ENCODE data around the gene CPXM2.

CPXM2 gene

DNA sequence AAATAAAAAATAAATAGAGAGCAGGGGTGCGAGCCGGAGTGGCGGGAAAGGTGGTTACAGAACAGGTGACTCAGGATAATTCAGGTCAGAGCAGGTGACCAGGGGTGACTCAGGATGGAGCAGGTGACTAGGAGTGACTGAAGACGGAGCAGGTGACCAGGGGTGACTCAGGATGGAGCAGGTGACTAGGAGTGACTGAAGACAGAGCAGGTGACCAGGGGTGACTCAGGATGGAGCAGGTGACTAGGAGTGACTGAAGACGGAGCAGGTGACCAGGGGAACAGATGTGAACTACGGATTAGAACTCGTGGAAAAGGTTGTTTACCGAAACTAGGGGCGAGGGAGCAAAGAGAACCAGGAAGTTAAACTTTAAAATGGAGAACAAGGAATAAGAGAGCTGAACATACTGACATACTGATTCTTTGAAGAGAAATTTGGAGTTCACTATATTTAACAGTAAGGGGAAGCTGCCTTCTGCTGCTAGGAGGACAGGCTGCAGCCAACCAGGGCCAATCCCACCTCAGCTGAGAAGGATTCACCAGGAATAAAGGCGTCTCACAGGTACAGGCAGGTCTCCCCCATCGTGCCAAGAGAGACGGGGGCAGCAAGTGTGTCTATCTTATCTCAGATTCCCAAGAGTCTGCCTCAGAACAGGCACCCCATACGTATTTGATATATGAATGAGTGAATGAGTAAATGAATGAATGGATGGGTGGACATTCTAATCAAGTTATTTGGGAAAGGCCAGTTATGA, 101.3 kb downstream of the CPXM2 start:
- H3K36me3 ChIP-seq (ENCODE audit: control insufficient read depth in 2 of 2, insufficient read depth in 2 of 2, low read length in 2 of 2) = no peaks in the 10 kb centered on the region
- H3K9me3 ChIP-seq (ENCODE audit: control insufficient read depth in 2 of 2, low read length in 2 of 2) = no peaks in the 10 kb centered on the region
- no peaks in the 10 kb centered on the region for H3K27me3 ChIP-seq (ENCODE audit: control insufficient read depth in 2 of 2, insufficient read depth in 2 of 2, low read length in 2 of 2)
- H3K4me3 ChIP-seq (ENCODE audit: low read length in 2 of 2) = no peak overlapping the region
- H3K9ac ChIP-seq (ENCODE audit: low read depth in 1 of 2, low read length in 2 of 2) = no peak overlapping the region
- no peaks in the 10 kb centered on the region for H3K4me1 ChIP-seq (ENCODE audit: control insufficient read depth in 2 of 2, insufficient read depth in 2 of 2, low read length in 2 of 2)
- no peak overlapping the region for H3K27ac ChIP-seq (ENCODE audit: low read depth in 2 of 2, low read length in 2 of 2)

- H3K27me3 ChIP-seq (ENCODE audit: control insufficient read depth in 2 of 2, insufficient read depth in 2 of 2, low read length in 2 of 2) = no peaks in the 10 kb centered on the region
- H3K9me3 ChIP-seq (ENCODE audit: control insufficient read depth in 2 of 2, low read length in 2 of 2) = no peaks in the 10 kb centered on the region
- H3K27ac ChIP-seq (ENCODE audit: low read depth in 2 of 2, low read length in 2 of 2) = no peak overlapping the region
- no peak overlapping the region for H3K4me3 ChIP-seq (ENCODE audit: low read length in 2 of 2)
- H3K36me3 ChIP-seq (ENCODE audit: control insufficient read depth in 2 of 2, insufficient read depth in 2 of 2, low read length in 2 of 2) = no peaks in the 10 kb centered on the region
- no peak overlapping the region for H3K9ac ChIP-seq (ENCODE audit: low read depth in 1 of 2, low read length in 2 of 2)
- no peaks in the 10 kb centered on the region for H3K4me1 ChIP-seq (ENCODE audit: control insufficient read depth in 2 of 2, insufficient read depth in 2 of 2, low read length in 2 of 2)
Measured at GRCh38 chr10:123788981-123789380, 102.6 kb downstream of the CPXM2 start.

- Histone ChIP-seq H3K9ac (ENCODE audit: low read depth in 1 of 2, low read length in 2 of 2) (no peak overlapping the region), H3K36me3 (ENCODE audit: control insufficient read depth in 2 of 2, insufficient read depth in 2 of 2, low read length in 2 of 2) (no peaks in the 10 kb centered on the region), H3K9me3 (ENCODE audit: control insufficient read depth in 2 of 2, low read length in 2 of 2) (no peaks in the 10 kb centered on the region)
Measured at GRCh38 chr10:123787566-123787965, 104.0 kb downstream of the CPXM2 start.

DNA sequence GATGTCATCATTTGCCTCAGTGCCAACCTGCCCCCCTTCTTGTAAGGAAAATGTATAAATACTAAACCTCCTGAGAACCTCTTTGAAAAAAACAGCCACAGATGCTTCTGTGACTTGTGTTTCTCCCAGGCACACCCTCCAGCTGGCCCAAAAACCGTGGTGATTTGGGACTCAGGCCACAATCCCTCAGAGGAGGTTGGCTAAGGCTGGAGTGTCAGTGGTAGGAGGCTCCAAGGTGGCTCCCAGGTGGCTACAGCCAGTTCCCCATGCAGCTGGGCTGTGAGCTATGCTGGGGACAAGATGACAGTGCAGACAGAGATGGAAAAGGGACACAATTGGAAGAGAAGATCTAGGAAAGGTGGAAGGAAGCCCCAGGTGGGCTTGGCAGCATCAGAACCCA, 104.7 kb downstream of the CPXM2 start:
- Histone ChIP-seq H3K4me3 (ENCODE audit: low read length in 2 of 2) (no peak overlapping the region), H3K9me3 (ENCODE audit: control insufficient read depth in 2 of 2, low read length in 2 of 2) (no peaks in the 10 kb centered on the region), H3K4me1 (ENCODE audit: control insufficient read depth in 2 of 2, insufficient read depth in 2 of 2, low read length in 2 of 2) (no peaks in the 10 kb centered on the region), H3K27ac (ENCODE audit: low read depth in 2 of 2, low read length in 2 of 2) (no peak overlapping the region), H3K36me3 (ENCODE audit: control insufficient read depth in 2 of 2, insufficient read depth in 2 of 2, low read length in 2 of 2) (no peaks in the 10 kb centered on the region), H3K9ac (ENCODE audit: low read depth in 1 of 2, low read length in 2 of 2) (no peak overlapping the region), H3K27me3 (ENCODE audit: control insufficient read depth in 2 of 2, insufficient read depth in 2 of 2, low read length in 2 of 2) (no peaks in the 10 kb centered on the region)

More at GRCh38 chr10:123787566-123787965, 104.0 kb downstream of the CPXM2 start:
- Histone ChIP-seq H3K27ac (ENCODE audit: low read depth in 2 of 2, low read length in 2 of 2) (no peak overlapping the region), H3K4me3 (ENCODE audit: low read length in 2 of 2) (no peak overlapping the region), H3K27me3 (ENCODE audit: control insufficient read depth in 2 of 2, insufficient read depth in 2 of 2, low read length in 2 of 2) (no peaks in the 10 kb centered on the region), H3K4me1 (ENCODE audit: control insufficient read depth in 2 of 2, insufficient read depth in 2 of 2, low read length in 2 of 2) (no peaks in the 10 kb centered on the region)

DNA sequence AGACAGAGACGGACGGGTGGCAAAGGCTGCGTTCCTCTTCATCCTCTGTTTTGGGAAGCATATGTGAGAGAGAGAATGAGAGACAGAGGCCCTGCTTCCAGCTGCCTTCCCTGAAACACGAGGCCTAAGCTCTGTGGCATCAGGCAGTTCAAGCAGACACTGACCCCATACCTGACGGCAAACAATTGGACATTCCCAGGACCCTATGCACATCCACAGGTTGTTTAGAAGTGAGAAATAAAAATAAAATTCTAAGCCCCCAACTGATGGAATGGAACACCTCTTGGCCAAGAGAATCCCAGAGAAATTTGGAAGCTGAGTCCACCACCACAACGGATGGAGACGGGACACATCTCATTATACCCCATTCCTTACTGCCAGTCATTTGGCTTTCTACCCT, 105.3 kb downstream of the CPXM2 start:
- H3K36me3 ChIP-seq (ENCODE audit: control insufficient read depth in 2 of 2, insufficient read depth in 2 of 2, low read length in 2 of 2) = no peaks in the 10 kb centered on the region
- H3K9me3 ChIP-seq (ENCODE audit: control insufficient read depth in 2 of 2, low read length in 2 of 2) = no peaks in the 10 kb centered on the region
- H3K27me3 ChIP-seq (ENCODE audit: control insufficient read depth in 2 of 2, insufficient read depth in 2 of 2, low read length in 2 of 2) = no peaks in the 10 kb centered on the region
- no peak overlapping the region for H3K4me3 ChIP-seq (ENCODE audit: low read length in 2 of 2)
- no peaks in the 10 kb centered on the region for H3K4me1 ChIP-seq (ENCODE audit: control insufficient read depth in 2 of 2, insufficient read depth in 2 of 2, low read length in 2 of 2)
- no peak overlapping the region for H3K27ac ChIP-seq (ENCODE audit: low read depth in 2 of 2, low read length in 2 of 2)
- H3K9ac ChIP-seq (ENCODE audit: low read depth in 1 of 2, low read length in 2 of 2) = no peak overlapping the region

DNA sequence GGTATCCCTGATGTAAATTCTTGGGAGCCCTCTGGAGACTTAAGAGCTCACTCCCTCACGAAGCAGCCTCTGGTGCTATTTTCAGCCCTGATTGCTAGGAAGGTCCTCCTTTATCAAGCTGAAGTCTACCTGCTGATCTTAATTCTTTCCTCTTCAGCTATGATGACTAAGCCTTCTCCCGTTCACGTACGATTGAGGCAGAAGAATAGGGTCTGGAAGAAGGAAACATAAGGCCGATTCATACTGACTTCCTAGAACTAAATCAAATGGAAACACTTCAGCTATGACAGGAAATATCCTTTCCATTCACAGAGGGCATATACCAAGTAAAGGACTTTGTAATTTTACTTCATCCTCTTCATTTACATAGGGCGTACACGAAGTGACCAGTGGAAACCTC, 107.0 kb downstream of the CPXM2 start:
- no peaks in the 10 kb centered on the region for H3K4me1 ChIP-seq (ENCODE audit: control insufficient read depth in 2 of 2, insufficient read depth in 2 of 2, low read length in 2 of 2)
- no peak overlapping the region for H3K4me3 ChIP-seq (ENCODE audit: low read length in 2 of 2)
- no peaks in the 10 kb centered on the region for H3K9me3 ChIP-seq (ENCODE audit: control insufficient read depth in 2 of 2, low read length in 2 of 2)
- H3K36me3 ChIP-seq (ENCODE audit: control insufficient read depth in 2 of 2, insufficient read depth in 2 of 2, low read length in 2 of 2) = no peaks in the 10 kb centered on the region
- H3K9ac ChIP-seq (ENCODE audit: low read depth in 1 of 2, low read length in 2 of 2) = no peak overlapping the region
- H3K27me3 ChIP-seq (ENCODE audit: control insufficient read depth in 2 of 2, insufficient read depth in 2 of 2, low read length in 2 of 2) = no peaks in the 10 kb centered on the region
- H3K27ac ChIP-seq (ENCODE audit: low read depth in 2 of 2, low read length in 2 of 2) = no peak overlapping the region

DNA sequence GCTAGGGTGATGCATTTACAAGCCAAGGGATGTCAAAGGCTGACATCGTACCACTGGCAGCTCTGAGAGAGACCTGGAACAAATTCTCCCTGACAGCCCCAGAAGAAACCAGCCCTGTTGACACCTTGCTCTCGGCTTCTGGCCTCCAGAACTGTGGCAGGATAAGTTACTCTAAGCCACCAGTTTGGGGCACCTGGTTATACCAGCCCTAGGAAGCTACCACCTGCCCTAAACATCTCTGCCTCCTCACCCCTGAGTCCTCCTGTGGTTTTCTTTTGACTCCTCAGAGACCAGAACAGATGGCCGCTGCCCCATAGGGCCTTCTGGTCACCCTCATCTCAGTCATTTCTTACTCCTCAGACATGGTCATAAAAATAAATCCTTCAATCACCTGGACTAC, 107.4 kb downstream of the CPXM2 start:
- no peaks in the 10 kb centered on the region for H3K4me1 ChIP-seq (ENCODE audit: control insufficient read depth in 2 of 2, insufficient read depth in 2 of 2, low read length in 2 of 2)
- no peaks in the 10 kb centered on the region for H3K36me3 ChIP-seq (ENCODE audit: control insufficient read depth in 2 of 2, insufficient read depth in 2 of 2, low read length in 2 of 2)
- no peak overlapping the region for H3K9ac ChIP-seq (ENCODE audit: low read depth in 1 of 2, low read length in 2 of 2)
- no peak overlapping the region for H3K4me3 ChIP-seq (ENCODE audit: low read length in 2 of 2)
- H3K9me3 ChIP-seq (ENCODE audit: control insufficient read depth in 2 of 2, low read length in 2 of 2) = no peaks in the 10 kb centered on the region
- no peak overlapping the region for H3K27ac ChIP-seq (ENCODE audit: low read depth in 2 of 2, low read length in 2 of 2)
- no peaks in the 10 kb centered on the region for H3K27me3 ChIP-seq (ENCODE audit: control insufficient read depth in 2 of 2, insufficient read depth in 2 of 2, low read length in 2 of 2)

DNA sequence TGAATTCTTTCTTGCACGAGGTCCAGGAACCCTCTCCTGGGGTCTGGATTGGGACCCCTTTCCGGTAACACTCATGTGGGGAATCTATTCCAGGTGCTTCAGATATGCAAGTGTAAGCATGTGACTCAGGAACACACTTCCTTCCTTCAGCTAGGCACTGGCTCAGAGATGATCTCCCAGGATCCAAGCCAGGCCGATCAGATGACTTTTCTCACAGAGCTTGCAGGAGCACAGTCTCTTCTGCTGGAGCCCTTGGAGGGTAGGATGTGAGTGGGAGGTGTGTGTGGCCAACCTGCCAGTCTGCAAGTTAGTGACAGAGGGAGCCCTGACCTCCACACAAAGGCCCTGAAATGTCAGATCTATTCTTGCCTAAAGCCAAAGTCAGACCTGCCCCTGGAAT, 108.3 kb downstream of the CPXM2 start:
- H3K9ac ChIP-seq (ENCODE audit: low read depth in 1 of 2, low read length in 2 of 2) = no peak overlapping the region
- H3K9me3 ChIP-seq (ENCODE audit: control insufficient read depth in 2 of 2, low read length in 2 of 2) = no peaks in the 10 kb centered on the region
- H3K27ac ChIP-seq (ENCODE audit: low read depth in 2 of 2, low read length in 2 of 2) = no peak overlapping the region
- no peaks in the 10 kb centered on the region for H3K4me1 ChIP-seq (ENCODE audit: control insufficient read depth in 2 of 2, insufficient read depth in 2 of 2, low read length in 2 of 2)
- no peaks in the 10 kb centered on the region for H3K27me3 ChIP-seq (ENCODE audit: control insufficient read depth in 2 of 2, insufficient read depth in 2 of 2, low read length in 2 of 2)
- no peak overlapping the region for H3K4me3 ChIP-seq (ENCODE audit: low read length in 2 of 2)
- H3K36me3 ChIP-seq (ENCODE audit: control insufficient read depth in 2 of 2, insufficient read depth in 2 of 2, low read length in 2 of 2) = no peaks in the 10 kb centered on the region

GRCh38 chr10:123782549-123782948, 109.1 kb downstream of the CPXM2 start:
- Histone ChIP-seq H3K9ac (ENCODE audit: low read depth in 1 of 2, low read length in 2 of 2) (no peak overlapping the region), H3K4me3 (ENCODE audit: low read length in 2 of 2) (no peak overlapping the region), H3K9me3 (ENCODE audit: control insufficient read depth in 2 of 2, low read length in 2 of 2) (no peaks in the 10 kb centered on the region), H3K27me3 (ENCODE audit: control insufficient read depth in 2 of 2, insufficient read depth in 2 of 2, low read length in 2 of 2) (no peaks in the 10 kb centered on the region), H3K27ac (ENCODE audit: low read depth in 2 of 2, low read length in 2 of 2) (no peak overlapping the region), H3K36me3 (ENCODE audit: control insufficient read depth in 2 of 2, insufficient read depth in 2 of 2, low read length in 2 of 2) (no peaks in the 10 kb centered on the region), H3K4me1 (ENCODE audit: control insufficient read depth in 2 of 2, insufficient read depth in 2 of 2, low read length in 2 of 2) (peaks cover 0 to 4% of the 10 kb centered on the region in 2 donors)

GRCh38 chr10:123781956-123782500, 109.6 kb downstream of the CPXM2 start:
- Histone ChIP-seq H3K4me3 (ENCODE audit: low read length in 2 of 2) (no peak overlapping the region), H3K27ac (ENCODE audit: low read depth in 2 of 2, low read length in 2 of 2) (no peak overlapping the region), H3K9me3 (ENCODE audit: control insufficient read depth in 2 of 2, low read length in 2 of 2) (no peaks in the 10 kb centered on the region), H3K27me3 (ENCODE audit: control insufficient read depth in 2 of 2, insufficient read depth in 2 of 2, low read length in 2 of 2) (no peaks in the 10 kb centered on the region), H3K9ac (ENCODE audit: low read depth in 1 of 2, low read length in 2 of 2) (no peak overlapping the region), H3K4me1 (ENCODE audit: control insufficient read depth in 2 of 2, insufficient read depth in 2 of 2, low read length in 2 of 2) (peaks cover 0 to 8% of the 10 kb centered on the region in 2 donors), H3K36me3 (ENCODE audit: control insufficient read depth in 2 of 2, insufficient read depth in 2 of 2, low read length in 2 of 2) (no peaks in the 10 kb centered on the region)

Measured in mucosa of rectum (tissue), 2 donors.